Psoas muscle (tissue), 8 donors: ENCODE data around the gene MTHFD2L. TPM values are rescaled to one million over a fixed set of nuclear protein-coding genes. Genes with fewer than 3 reads are reported as not detected.
A peak's percentile ranks its signal among the peaks of the same experiment; 100 is the strongest.

Experiments used
- ATAC-seq, 4 donors: fragments of 200-7000 bp; cut with Tn5 transposase; one replicate each; pipeline ENCODE4 v1.9.1; 2020; ENCODE audit warnings: moderate library complexity in 3 of 4, mild to moderate bottlenecking in 2 of 4
- DNase-seq, 2 donors: peaks; one replicate each; pipeline ENCODE4 v3.0.0-alpha.2; 2020
- H3K27ac ChIP-seq: fragments of 200-600 bp; one replicate; pipeline ENCODE4 v1.8.0; 2022
- H3K27me3 ChIP-seq, 3 donors: fragments of 200-600 bp in 1 of 3; one replicate each; pipeline versions ENCODE4 v1.6.1 to v1.8.0; 2013 to 2022; ENCODE audit warnings: low read length in 2 of 3, mild to moderate bottlenecking in 2 of 3, moderate library complexity in 1 of 3; ENCODE audit not compliant: insufficient read depth in 3 of 3
- H3K36me3 ChIP-seq, 2 donors: fragments of 200-600 bp in 1 of 2; one replicate each; pipeline versions ENCODE4 v1.6.1 to v1.8.0; 2013 to 2022; ENCODE audit warnings: low read depth in 1 of 2, mild to moderate bottlenecking in 1 of 2, moderate library complexity in 1 of 2; ENCODE audit not compliant: insufficient read depth in 1 of 2
- H3K4me1 ChIP-seq: fragments of 200-600 bp; one replicate; pipeline ENCODE4 v1.8.0; 2022
- H3K4me3 ChIP-seq: fragments of 200-600 bp; one replicate; pipeline ENCODE4 v1.8.0; 2022; ENCODE audit warnings: mild to moderate bottlenecking
- H3K9me3 ChIP-seq: fragments of 200-600 bp; one replicate; pipeline ENCODE4 v1.8.0; 2022
- CTCF ChIP-seq: fragments of 200-600 bp; IDR thresholded peaks from one replicate; pipeline ENCODE4 v1.8.0; 2022; ENCODE audit warnings: antibody characterized with exemption
- WGBS, 3 donors: extraction: QIAGEN DNeasy Blood & Tissue Kit; methylation state at CpG; one replicate each; pipeline versions ENCODE4 v1.1.6 to v1.1.7; 2013; 5-methylcytosine and 5-hydroxymethylcytosine counted together
- intact Hi-C, 2 donors: fragments of 100-400 bp; cut with DNase I; formaldehyde crosslinking; loops; one replicate each; pipeline versions ENCODE4 v1.11.0 to v1.14.2; 2022
- polyA plus RNA-seq, 3 donors: library from polyadenylated mRNA; stranded (reverse); fragments of 200-250 nt; gene quantifications; one replicate each; pipeline ENCODE4 v1.2.3, GENCODE V29; 2013
- total RNA-seq, 4 donors: library from RNA; stranded (reverse); fragmentation: NEBNext Ultra II Directional in 2 of 4; extraction: Animal tissue kit (Norgen Biotek cat#: 25700) in 2 of 4; gene quantifications; one replicate each; pipeline versions ENCODE4 v1.2.1 to v1.2.4, GENCODE V29; 2021 to 2023
- donor health status: healthy with polysubstance abuse.
- donor health status: DM: no; HTN: no; CAD: no; lungs with moderate emphysema.
- donor health status: Bipolar disorder and iron deficiency.
- donor health status: healthy.
- donor health status: DM: yes; HTN: yes; CAD: no.
- donor health status: DM: no; HTN: no; CAD: no.
- donor health status: DM: no; HTN: no; CAD: no.
- donor health status: DM: yes; HTN: yes; CAD: no.

The MTHFD2L gene
- total and polyA plus RNA-seq, 7 donors, result 4.3 to 11.6 (median 9.0) TPM

GRCh38 chr4:74109870-74110605, 47.9 kb upstream of the MTHFD2L start:
- H3K36me3 ChIP-seq, result no peaks in the 10 kb centered on the region
- 68 to 74% (median 69%) methylated on average over 6 of the region's 6 CpGs for WGBS, 3 donors
- peak in 3 of 4 donors; percentile 37 to 51 (median 43) for ATAC-seq
- no peaks in the 10 kb centered on the region for H3K9me3 ChIP-seq
- no peak for TF ChIP-seq CTCF
- intact Hi-C loops, result no loop called here
- H3K27ac ChIP-seq, result peak overlapping the region; percentile 78
- no peak overlapping the region for H3K4me3 ChIP-seq
- no peak for DNase-seq
- peaks cover 0 to 3% (median 0%) of the 10 kb centered on the region in 3 donors for H3K27me3 ChIP-seq
- H3K4me1 ChIP-seq, result peaks cover 11% of the 10 kb centered on the region

GRCh38 chr4:74110670-74111069, 47.2 kb upstream of the MTHFD2L start:
- ATAC-seq (no peak), DNase-seq (no peak)
- Histone ChIP-seq H3K4me1 (peaks cover 11% of the 10 kb centered on the region), H3K27ac (peak overlapping the region; percentile 78), H3K27me3 (peaks cover 0 to 3% (median 0%) of the 10 kb centered on the region in 3 donors), H3K9me3 (no peaks in the 10 kb centered on the region), H3K4me3 (no peak overlapping the region), H3K36me3 (no peaks in the 10 kb centered on the region)
- intact Hi-C loops, result no loop called here
- TF ChIP-seq CTCF, result no peak

- Histone ChIP-seq H3K4me3 (no peak overlapping the region), H3K36me3 (no peaks in the 10 kb centered on the region), H3K4me1 (peaks cover 11% of the 10 kb centered on the region), H3K27me3 (peaks cover 0 to 3% (median 0%) of the 10 kb centered on the region in 3 donors), H3K27ac (peak overlapping the region; percentile 19), H3K9me3 (no peaks in the 10 kb centered on the region)
- DNase-seq (no peak), ATAC-seq (no peak)
- 74 to 81% (median 79%) methylated on average over 5 of the region's 5 CpGs for WGBS, 3 donors
- intact Hi-C loops, result no loop called here
- TF ChIP-seq CTCF, result no peak
Observed at GRCh38 chr4:74111306-74111975, 46.5 kb upstream of the MTHFD2L start.

- no peak for TF ChIP-seq CTCF
- ATAC-seq (peak in 3 of 4 donors; percentile 22 to 43 (median 34)), DNase-seq (no peak)
- intact Hi-C loops, result no loop called here
- Histone ChIP-seq H3K36me3 (no peaks in the 10 kb centered on the region), H3K27me3 (no peaks in the 10 kb centered on the region), H3K4me3 (no peak overlapping the region), H3K4me1 (peaks cover 14% of the 10 kb centered on the region), H3K27ac (peak overlapping the region; percentile 30), H3K9me3 (no peaks in the 10 kb centered on the region)
- WGBS, 3 donors, result 62 to 73% (median 72%) methylated on average over 5 of the region's 5 CpGs
Observed at GRCh38 chr4:74111990-74112389, 45.9 kb upstream of the MTHFD2L start.
